AG04450 (cell line): ENCODE results near the gene GEMIN8. TPM values are rescaled to one million over a fixed set of nuclear protein-coding genes. Genes with fewer than 3 reads are reported as not detected.

Experiments used
- CTCF ChIA-PET: fragments of 300-600, 350-600 bp; formaldehyde crosslinking; extraction: SDS; loops from one replicate; lab custom pipeline; 2022; ENCODE audit warnings: antibody characterized with exemption, inconsistent platforms; lab: Charles Lee
- POLR2A ChIA-PET: fragments of 350-600 bp; formaldehyde crosslinking; extraction: SDS; loops from one replicate; lab custom pipeline; 2021; ENCODE audit warnings: antibody characterized with exemption, inconsistent platforms; lab: Yijun Ruan, JAX
- DNase-seq: peaks from one replicate; pipeline ENCODE4 v3.0.0-alpha.2; 2011; ENCODE audit warnings: low read depth, low spot score
- H3K27ac ChIP-seq: one replicate; pipeline ENCODE4 v1.5.1; 2012; ENCODE audit warnings: low read depth, low read length, control low read depth
- H3K27me3 ChIP-seq: one replicate; pipeline ENCODE4 v1.6.0; 2012; ENCODE audit warnings: low read length; ENCODE audit not compliant: control insufficient read depth, insufficient read depth
- H3K4me3 ChIP-seq: 2 replicates; pipeline ENCODE4 v1.5.1; 2011; ENCODE audit warnings: mild to moderate bottlenecking, low read depth, low read length, control low read depth
- H3K9me3 ChIP-seq: 2 replicates; pipeline ENCODE4 v1.5.1; 2012; ENCODE audit warnings: low read length; ENCODE audit not compliant: control insufficient read depth, insufficient read depth
- polyA plus RNA-seq: library from polyadenylated mRNA; depleted of rRNA; stranded (reverse); fragments of >200 nt; gene quantifications from 2 replicates; pipeline ENCODE4 v1.2.3, GENCODE V29; 2011
- TF ChIP-seq, protein P1 (sequence below): IDR thresholded peaks from 2 replicates; pipeline ENCODE4 v1.5.1; 2011; ENCODE audit warnings: low read depth, low read length, control low read depth, inconsistent platforms

GEMIN8 gene
- polyA plus RNA-seq, 1 experiment = 22.1 TPM

GRCh38 chrX:14064626-14065432, 35.1 kb upstream of the GEMIN8 start:
- H3K9me3 ChIP-seq = no peaks in the 10 kb centered on the region; the same call in 1 of the 2 replicates
- TF ChIP-seq, protein P1, sequence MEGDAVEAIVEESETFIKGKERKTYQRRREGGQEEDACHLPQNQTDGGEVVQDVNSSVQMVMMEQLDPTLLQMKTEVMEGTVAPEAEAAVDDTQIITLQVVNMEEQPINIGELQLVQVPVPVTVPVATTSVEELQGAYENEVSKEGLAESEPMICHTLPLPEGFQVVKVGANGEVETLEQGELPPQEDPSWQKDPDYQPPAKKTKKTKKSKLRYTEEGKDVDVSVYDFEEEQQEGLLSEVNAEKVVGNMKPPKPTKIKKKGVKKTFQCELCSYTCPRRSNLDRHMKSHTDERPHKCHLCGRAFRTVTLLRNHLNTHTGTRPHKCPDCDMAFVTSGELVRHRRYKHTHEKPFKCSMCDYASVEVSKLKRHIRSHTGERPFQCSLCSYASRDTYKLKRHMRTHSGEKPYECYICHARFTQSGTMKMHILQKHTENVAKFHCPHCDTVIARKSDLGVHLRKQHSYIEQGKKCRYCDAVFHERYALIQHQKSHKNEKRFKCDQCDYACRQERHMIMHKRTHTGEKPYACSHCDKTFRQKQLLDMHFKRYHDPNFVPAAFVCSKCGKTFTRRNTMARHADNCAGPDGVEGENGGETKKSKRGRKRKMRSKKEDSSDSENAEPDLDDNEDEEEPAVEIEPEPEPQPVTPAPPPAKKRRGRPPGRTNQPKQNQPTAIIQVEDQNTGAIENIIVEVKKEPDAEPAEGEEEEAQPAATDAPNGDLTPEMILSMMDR = no peak
- ChIA-PET CTCF (no interaction called here), POLR2A (no interaction called here)
- H3K27ac ChIP-seq = no peak overlapping the region
- H3K4me3 ChIP-seq = no peak overlapping the region
- no peaks in the 10 kb centered on the region for H3K27me3 ChIP-seq
- DNase-seq = no peak

GRCh38 chrX:14062524-14062923, 32.8 kb upstream of the GEMIN8 start:
- no peak overlapping the region for H3K27ac ChIP-seq
- no peak for DNase-seq
- ChIA-PET CTCF (no interaction called here), POLR2A (no interaction called here)
- TF ChIP-seq, protein P1 = no peak
- no peak overlapping the region for H3K4me3 ChIP-seq
- H3K27me3 ChIP-seq = no peaks in the 10 kb centered on the region
- no peaks in the 10 kb centered on the region; the same call in 1 of the 2 replicates for H3K9me3 ChIP-seq

DNA sequence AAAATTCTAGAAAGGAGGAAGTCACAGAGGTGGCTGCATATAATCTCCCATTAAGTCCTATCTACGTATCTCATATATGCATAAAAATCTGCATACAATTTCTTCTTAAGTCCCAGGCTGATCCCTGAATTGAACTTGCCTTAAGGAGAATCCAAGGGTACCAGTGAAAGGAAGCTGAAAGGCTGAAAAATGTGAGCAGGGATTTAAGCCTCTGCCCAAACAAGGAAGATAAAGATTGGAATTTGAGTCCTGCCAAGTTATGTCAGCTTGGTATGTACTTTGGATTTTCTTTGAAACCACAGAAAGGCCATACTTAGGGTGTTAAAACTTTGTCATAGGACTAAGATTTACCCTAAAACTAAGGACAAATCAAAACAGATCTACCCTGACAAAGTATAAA, 26.5 kb upstream of the GEMIN8 start:
- DNase-seq = no peak
- TF ChIP-seq, protein P1 = no peak
- CTCF ChIA-PET = interaction anchor here (1.1 kb wide), 1 partner anchor 1186 kb away, joined by 3 read pairs; no protein-coding TSS in a partner anchor

GRCh38 chrX:14051416-14051815, 21.7 kb upstream of the GEMIN8 start:
- no peak overlapping the region for H3K4me3 ChIP-seq
- H3K9me3 ChIP-seq = no peaks in the 10 kb centered on the region
- TF ChIP-seq, protein P1 = no peak
- DNase-seq = no peak
- ChIA-PET CTCF (no interaction called here), POLR2A (interaction anchor here (0.6 kb wide), 1 partner anchor 656 kb away, joined by 3 read pairs; no protein-coding TSS in a partner anchor)
- no peak overlapping the region for H3K27ac ChIP-seq
- no peaks in the 10 kb centered on the region for H3K27me3 ChIP-seq

More for the DNA sequence above, 26.5 kb upstream of the GEMIN8 start:
- Histone ChIP-seq H3K4me3 (no peak overlapping the region), H3K27me3 (no peaks in the 10 kb centered on the region), H3K9me3 (no peaks in the 10 kb centered on the region), H3K27ac (no peak overlapping the region)
- POLR2A ChIA-PET = no interaction called here

- TF ChIP-seq, protein P1 = no peak
- Histone ChIP-seq H3K27me3 (no peaks in the 10 kb centered on the region), H3K4me3 (no peak overlapping the region), H3K9me3 (no peaks in the 10 kb centered on the region), H3K27ac (no peak overlapping the region)
- ChIA-PET CTCF (no interaction called here), POLR2A (no interaction called here)
- no peak for DNase-seq
These were observed 21.0 kb upstream of the GEMIN8 start for GRCh38 chrX:14050709-14051108.
